Panc1 (cell line): Measurements from ENCODE around the gene TMEM128.

ENCODE experiments used
- POLR2AphosphoS5 ChIP-seq: IDR thresholded peaks from 2 replicates; pipeline ENCODE4 v1.6.1; 2012; ENCODE audit warnings: mild to moderate bottlenecking, low read depth, low read length, moderate library complexity
- REST ChIP-seq, 2 experiments: IDR thresholded peaks; 2 replicates each; pipeline ENCODE4 v1.6.1; 2011 to 2012; ENCODE audit warnings: low read depth in 2 of 2, control low read depth in 1 of 2, low read length in 1 of 2, mild to moderate bottlenecking in 1 of 2, moderate library complexity in 1 of 2; ENCODE audit not compliant: insufficient read depth in 1 of 2
- SIN3A ChIP-seq: IDR thresholded peaks from 2 replicates; pipeline ENCODE4 v1.6.1; 2012; ENCODE audit warnings: low read depth, mild to moderate bottlenecking, low read length, moderate library complexity, borderline replicate concordance; ENCODE audit not compliant: insufficient read depth
- TF ChIP-seq, protein P1 (sequence below): fragments of 450-650 bp; IDR thresholded peaks from 2 replicates; pipeline ENCODE4 v1.5.1; 2017; ENCODE audit warnings: mild to moderate bottlenecking

GRCh38 chr4:4269331-4269731, 21.3 kb upstream of the TMEM128 start:
- TF ChIP-seq, protein P1, sequence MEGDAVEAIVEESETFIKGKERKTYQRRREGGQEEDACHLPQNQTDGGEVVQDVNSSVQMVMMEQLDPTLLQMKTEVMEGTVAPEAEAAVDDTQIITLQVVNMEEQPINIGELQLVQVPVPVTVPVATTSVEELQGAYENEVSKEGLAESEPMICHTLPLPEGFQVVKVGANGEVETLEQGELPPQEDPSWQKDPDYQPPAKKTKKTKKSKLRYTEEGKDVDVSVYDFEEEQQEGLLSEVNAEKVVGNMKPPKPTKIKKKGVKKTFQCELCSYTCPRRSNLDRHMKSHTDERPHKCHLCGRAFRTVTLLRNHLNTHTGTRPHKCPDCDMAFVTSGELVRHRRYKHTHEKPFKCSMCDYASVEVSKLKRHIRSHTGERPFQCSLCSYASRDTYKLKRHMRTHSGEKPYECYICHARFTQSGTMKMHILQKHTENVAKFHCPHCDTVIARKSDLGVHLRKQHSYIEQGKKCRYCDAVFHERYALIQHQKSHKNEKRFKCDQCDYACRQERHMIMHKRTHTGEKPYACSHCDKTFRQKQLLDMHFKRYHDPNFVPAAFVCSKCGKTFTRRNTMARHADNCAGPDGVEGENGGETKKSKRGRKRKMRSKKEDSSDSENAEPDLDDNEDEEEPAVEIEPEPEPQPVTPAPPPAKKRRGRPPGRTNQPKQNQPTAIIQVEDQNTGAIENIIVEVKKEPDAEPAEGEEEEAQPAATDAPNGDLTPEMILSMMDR: no peak
- no peak for TF ChIP-seq REST (IDR thresholded peaks at IDR 0.05; ENCODE audit: insufficient read depth in 1 of 2, low read depth in 2 of 2, low read length in 1 of 2)
- no peak for TF ChIP-seq POLR2AphosphoS5
- TF ChIP-seq SIN3A: no peak
